H4 (cell line): ENCODE data around the gene LUM. TPM values are rescaled to one million over a fixed set of nuclear protein-coding genes. Genes with fewer than 3 reads are reported as not detected.
A peak's percentile ranks its signal among the peaks of the same experiment; 100 is the strongest.

Experiments
- DNase-seq: peaks from one replicate; pipeline ENCODE4 v3.0.0-alpha.2; 2015; ENCODE audit warnings: low spot score
- total RNA-seq: library from RNA; depleted of rRNA; stranded (reverse); fragments of >200 nt; shearing (Covaris generic); gene quantifications from 2 replicates; pipeline ENCODE4 v1.2.3, GENCODE V29; 2014; rRNA removed

The LUM gene
- total RNA-seq, 1 experiment from 2014 or later, result 703 TPM

- DNase-seq, result no peak
Measured at GRCh38 chr12:91074851-91075250, 36.4 kb downstream of the LUM start.

- no peak for DNase-seq
Measured at GRCh38 chr12:91074154-91074709, 37.1 kb downstream of the LUM start.

GRCh38 chr12:91073426-91073825, 37.9 kb downstream of the LUM start:
- DNase-seq, result no peak

- DNase-seq, result peak; percentile 12
Measured at GRCh38 chr12:91072931-91073330, 38.4 kb downstream of the LUM start.

GRCh38 chr12:91070936-91071335, 40.4 kb downstream of the LUM start:
- DNase-seq, result no peak

- DNase-seq, result no peak
Measured at GRCh38 chr12:91065396-91065795, 45.9 kb downstream of the LUM start.

- no peak for DNase-seq
Measured at GRCh38 chr12:91064640-91065039, 46.7 kb downstream of the LUM start.

- no peak for DNase-seq
Measured at GRCh38 chr12:91061091-91061490, 50.2 kb downstream of the LUM start.

- DNase-seq, result no peak
Measured at GRCh38 chr12:91059211-91059610, 52.1 kb downstream of the LUM start.

- no peak for DNase-seq
Measured at GRCh38 chr12:91058786-91059185, 52.5 kb downstream of the LUM start.

GRCh38 chr12:91057368-91058165, 53.7 kb downstream of the LUM start, which contains the start of gene KERA:
KERA (minus strand) TSS chr12:91058024; CDS start chr12:91056281, 1,743 bp downstream.
- no peak for DNase-seq

- DNase-seq, result no peak
Measured at GRCh38 chr12:91056488-91056887, 54.8 kb downstream of the LUM start.

- DNase-seq, result no peak
Measured at GRCh38 chr12:91055976-91056375, 55.3 kb downstream of the LUM start.

- DNase-seq, result peak; percentile 36
Measured at GRCh38 chr12:91053951-91054715, 57.2 kb downstream of the LUM start.

Other genes starting within 250 kb of the LUM start
- not detected in 2 replicates for gene CCER1, start 156.3 kb downstream of the LUM start, total RNA-seq
- 5.6 and 7.6 TPM in 2 replicates for gene EPYC, start 106.5 kb downstream of the LUM start, total RNA-seq
- not detected in 2 replicates for gene KERA, start 53.5 kb downstream of the LUM start, total RNA-seq
- 5.6 and 14.6 TPM in 2 replicates for gene DCN, start 71.3 kb upstream of the LUM start, total RNA-seq